Body of pancreas (tissue), 4 donors: Measurements from ENCODE around the gene ABCG1.

Experiments used
- CTCF ChIP-seq, 7 experiments: fragments of 450-650 bp in 4 of 7; fragments of 200-600 bp in 3 of 7; sonication (generic) in 3 of 7; IDR thresholded peaks; one replicate each; pipeline ENCODE4 v1.5.1; 2016 to 2019; ENCODE audit warnings: antibody characterized with exemption in 7 of 7
- POLR2A ChIP-seq, 3 donors: fragments of 450-650 bp; IDR thresholded peaks; one replicate each; pipeline ENCODE4 v1.6.1; 2016; ENCODE audit warnings: antibody characterized with exemption in 3 of 3, mild to moderate bottlenecking in 2 of 3

GRCh38 chr21:42290505-42290904 lies 71.6 kb downstream of the ABCG1 start:
- TF ChIP-seq POLR2A (IDR thresholded peaks at IDR 0.05) (no peak), CTCF (IDR thresholded peaks at IDR 0.05) (no peak)
